ENCODE data around the gene CD82. TPM values are rescaled to one million over a fixed set of nuclear protein-coding genes. Genes with fewer than 3 reads are reported as not detected.

The CD82 gene
- total and polyA plus RNA-seq, 2 of the 8 experiments (the other 6 are each of a cell fraction or from before 2014, with no cell fraction given), result 7.9 to 10.3 TPM

- WGBS, 2 experiments (ENCODE audit: extremely low coverage in 1 of 2, insufficient coverage in 1 of 2, insufficient read length in 1 of 2, insufficient replicate concordance in 2 of 2, low coverage in 1 of 2, low lambda C conversion rate in 2 of 2, missing lambda C conversion rate in 1 of 2), result 84% methylated on average over 4 of the region's 4 CpGs; no CpG with 5 or more reads in 1 of the 2 experiments
- Histone ChIP-seq H3K79me2 (ENCODE audit: control insufficient read depth in 1 of 2, insufficient read depth in 2 of 2, low read length in 2 of 2) (no peaks in the 10 kb centered on the region), H3K4ac (replicated peaks; ENCODE audit: insufficient read length, low read depth, low read length) (peak overlapping the region; percentile 39), H2BK120ac (replicated peaks; ENCODE audit: low read depth, low read length) (no peak overlapping the region), H2AK5ac (ENCODE audit: low read depth, low read length) (no peak overlapping the region; the same call in 1 of the 2 replicates), H3K23me2 (ENCODE audit: low read depth, low read length) (peaks cover 9% of the 10 kb centered on the region), H2AFZ (ENCODE audit: low read length) (no peak overlapping the region), H3K4me1 (replicated peaks in 1 of 4; ENCODE audit: control insufficient read depth in 3 of 4, insufficient read depth in 4 of 4, low read length in 3 of 4) (peaks cover 5 to 20% (median 9%) of the 10 kb centered on the region in 4 experiments), H3K14ac (ENCODE audit: insufficient read length) (no peak overlapping the region), H3K27ac (ENCODE audit: low read depth, low read length) (no peak overlapping the region), H2BK20ac (ENCODE audit: low read length) (no peak overlapping the region), H3K27me3 (replicated peaks in 1 of 4; ENCODE audit: control insufficient read depth in 3 of 4, extremely low read depth in 1 of 4, insufficient read depth in 3 of 4, low read length in 3 of 4) (peaks cover 0 to 15% (median 6%) of the 10 kb centered on the region in 4 experiments; a peak in 6 of 7 replicates), H2BK12ac (ENCODE audit: low read depth, low read length) (no peak overlapping the region), H3K4me2 (ENCODE audit: insufficient read depth in 1 of 2, low read depth in 2 of 2, low read length in 2 of 2) (no peak overlapping the region), H3K79me1 (ENCODE audit: low read depth, low read length) (no peaks in the 10 kb centered on the region), H3K9me3 (ENCODE audit: insufficient read depth in 2 of 2, low read depth in 1 of 2, low read length in 1 of 2) (no peaks in the 10 kb centered on the region), H4K20me1 (replicated peaks in 1 of 2; ENCODE audit: control insufficient read depth in 1 of 2, insufficient read depth in 2 of 2, low read length in 2 of 2) (peaks cover 0 to 2% of the 10 kb centered on the region in 2 experiments), H3K4me3 (ENCODE audit: extremely low read depth in 1 of 4, insufficient read depth in 2 of 4, low read depth in 3 of 4, low read length in 4 of 4) (no peak overlapping the region), H4K5ac (ENCODE audit: insufficient read length, low read depth, low read length) (no peak overlapping the region), H4K8ac (ENCODE audit: extremely low read depth, insufficient read depth, low read length) (no peak overlapping the region), H4K91ac (replicated peaks; ENCODE audit: insufficient read length, low read length) (no peak overlapping the region), H2BK5ac (ENCODE audit: low read depth, low read length) (no peak overlapping the region), H3K18ac (ENCODE audit: extremely low read depth, low read length) (no peak overlapping the region), H3K9ac (replicated peaks in 1 of 4; ENCODE audit: extremely low read depth in 1 of 4, low read depth in 3 of 4, low read length in 3 of 4) (no peak overlapping the region), H3K36me3 (ENCODE audit: control insufficient read depth in 2 of 4, insufficient read depth in 4 of 4, low read length in 3 of 4) (no peaks in the 10 kb centered on the region), H2BK15ac (ENCODE audit: low read length) (no peak overlapping the region), H3K56ac (replicated peaks; ENCODE audit: insufficient read length, low read depth, low read length) (no peak overlapping the region), H3K23ac (ENCODE audit: insufficient read length) (no peak overlapping the region)
- CTCF ChIA-PET (ENCODE audit: partially characterized antibody), result no interaction called here
- DNase-seq (ENCODE audit: low read depth in 1 of 2, low spot score in 2 of 2) (no peak), FAIRE-seq (no peak)
- POLR2A ChIA-PET (ENCODE audit: partially characterized antibody), result no interaction called here
- TF ChIP-seq BACH1 (IDR thresholded peaks at IDR 0.05; ENCODE audit: low read length) (no peak), CHD1 (IDR thresholded peaks at IDR 0.05; ENCODE audit: low read depth, low read length) (no peak), BRCA1 (IDR thresholded peaks at IDR 0.05; ENCODE audit: low read depth, low read length) (no peak), MAFK (IDR thresholded peaks at IDR 0.05; ENCODE audit: low read depth, low read length) (no peak), EGR1 (IDR thresholded peaks at IDR 0.05; ENCODE audit: borderline replicate concordance, low read depth, low read length) (no peak), SIX5 (IDR thresholded peaks at IDR 0.05; ENCODE audit: low read depth, low read length) (no peak), RXRA (IDR thresholded peaks at IDR 0.05; ENCODE audit: insufficient read depth, low read depth, low read length) (no peak), POLR2AphosphoS5 (IDR thresholded peaks at IDR 0.05; ENCODE audit: low read depth, low read length) (no peak), SRF (IDR thresholded peaks at IDR 0.05; ENCODE audit: low read depth, low read length) (no peak), TEAD4 (IDR thresholded peaks at IDR 0.05; ENCODE audit: low read depth, low read length) (no peak), CBX5 (IDR thresholded peaks at IDR 0.05; ENCODE audit: low read depth, low read length) (no peak), KDM1A (IDR thresholded peaks at IDR 0.05; ENCODE audit: borderline replicate concordance, low read length) (no peak)
Measured at GRCh38 chr11:44567876-44568256, 2.4 kb downstream of the CD82 start.
